Measurements from ENCODE around the gene BTBD7. TPM values are rescaled to one million over a fixed set of nuclear protein-coding genes. Genes with fewer than 3 reads are reported as not detected.

The BTBD7 gene
- total and polyA plus RNA-seq, 9 of the 15 experiments (the other 6 are each of a cell fraction or from before 2014, with no cell fraction given) = 2.5 to 12.9 (median 6.2) TPM

GRCh38 chr14:93263416-93263815 is 69.4 kb downstream of the BTBD7 start (continued):
- TF ChIP-seq CREB3 (tag; conservative IDR thresholded peaks at IDR 0.05; ENCODE audit: low read depth) (no peak), KLF6 (CRISPR knock-in tag; IDR thresholded peaks at IDR 0.05; ENCODE audit: borderline replicate concordance) (no peak), GATA2 (CRISPR knock-in tag; IDR thresholded peaks at IDR 0.05) (no peak), ZNF347 (CRISPR knock-in tag; IDR thresholded peaks at IDR 0.05; ENCODE audit: low read depth) (no peak)

DNA sequence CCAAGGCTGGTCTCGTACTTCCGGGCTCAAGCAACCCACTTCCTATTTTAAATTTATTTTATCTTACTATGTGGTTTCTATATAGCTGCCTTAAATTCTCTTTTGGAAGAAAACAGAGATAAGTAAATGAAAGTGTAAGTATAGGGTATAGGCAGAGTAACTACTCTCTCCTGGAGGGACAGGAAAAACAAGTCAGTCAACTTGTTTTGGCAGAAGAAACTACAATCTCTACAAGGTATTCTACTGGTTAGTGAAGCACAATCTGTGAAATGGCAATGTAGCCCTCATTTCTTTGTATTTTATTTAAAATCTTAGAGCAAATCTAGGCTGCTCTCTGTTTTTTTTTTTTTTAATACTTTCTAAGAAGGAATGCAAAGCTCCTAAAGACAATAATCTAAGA is 70.4 kb downstream of the BTBD7 start:
- Histone ChIP-seq H4K20me1 (replicated peaks; ENCODE audit: control insufficient read depth, insufficient read depth, low read length) (peaks cover 19% of the 10 kb centered on the region), H3K4me1 (replicated peaks in 1 of 2; ENCODE audit: control insufficient read depth in 2 of 2, insufficient read depth in 2 of 2, low read length in 2 of 2) (peaks cover 0 to 13% of the 10 kb centered on the region in 2 experiments; a peak in 2 of 5 replicates), H3K9me3 (replicated peaks; ENCODE audit: control insufficient read depth, insufficient read depth, low read depth, low read length) (no peaks in the 10 kb centered on the region), H3K79me2 (ENCODE audit: control insufficient read depth, insufficient read depth, low read length) (no peaks in the 10 kb centered on the region; the same call in 2 of the 3 replicates), H3K9me1 (ENCODE audit: control insufficient read depth, insufficient read depth, low read length) (no peaks in the 10 kb centered on the region), H2AFZ (ENCODE audit: low read depth, low read length) (no peak overlapping the region), H3K9ac (ENCODE audit: insufficient read depth in 1 of 2, low read depth in 2 of 2, low read length in 2 of 2) (no peak overlapping the region), H3K27ac (ENCODE audit: extremely low read depth, low read depth, low read length) (no peak overlapping the region), H3K36me3 (ENCODE audit: control insufficient read depth, insufficient read depth, low read length) (peaks cover 18% of the 10 kb centered on the region; the same call in 2 of the 3 replicates), H3K4me3 (no peak overlapping the region), H3K4me2 (ENCODE audit: insufficient read depth, low read length) (no peak overlapping the region), H3K27me3 (ENCODE audit: control insufficient read depth in 2 of 2, insufficient read depth in 2 of 2, low read length in 2 of 2) (no peaks in the 10 kb centered on the region)
- no TSS peak for BruUV-seq (replicated peaks)
- ATAC-seq = no peak
- no peak for DNase-seq (ENCODE audit: extremely low read depth in 1 of 4, low spot score in 3 of 4)
- in situ Hi-C loops (cut with MboI) (no loop called here), intact Hi-C loops (cut with micrococcal nuclease) (no loop called here)
- 93% methylated on average over 2 of the region's 2 CpGs for WGBS (ENCODE audit: insufficient coverage, low coverage, missing lambda C conversion rate)
- ChIA-PET CTCF (ENCODE audit: low intra/inter-chr PET ratio) (no interaction called here), POLR2A (no interaction called here)
- FAIRE-seq = no peak
- TF ChIP-seq RBBP5 (IDR thresholded peaks at IDR 0.05; ENCODE audit: borderline replicate concordance, insufficient read depth, low read length, poor library complexity, severe bottlenecking) (no peak), TCFL5 (CRISPR knock-in tag; conservative IDR thresholded peaks at IDR 0.05) (no peak), PCBP2 (IDR thresholded peaks at IDR 0.05; ENCODE audit: low read depth, low read length, poor library complexity, severe bottlenecking) (no peak), TCF7 (IDR thresholded peaks at IDR 0.05; ENCODE audit: borderline replicate concordance) (no peak), ARID1B (IDR thresholded peaks at IDR 0.05) (no peak), CHD1 (IDR thresholded peaks at IDR 0.05; ENCODE audit: low read length) (no peak)

Measured in K562 (cell line).